ENCODE measurements around the gene MAP7D2.

DNA sequence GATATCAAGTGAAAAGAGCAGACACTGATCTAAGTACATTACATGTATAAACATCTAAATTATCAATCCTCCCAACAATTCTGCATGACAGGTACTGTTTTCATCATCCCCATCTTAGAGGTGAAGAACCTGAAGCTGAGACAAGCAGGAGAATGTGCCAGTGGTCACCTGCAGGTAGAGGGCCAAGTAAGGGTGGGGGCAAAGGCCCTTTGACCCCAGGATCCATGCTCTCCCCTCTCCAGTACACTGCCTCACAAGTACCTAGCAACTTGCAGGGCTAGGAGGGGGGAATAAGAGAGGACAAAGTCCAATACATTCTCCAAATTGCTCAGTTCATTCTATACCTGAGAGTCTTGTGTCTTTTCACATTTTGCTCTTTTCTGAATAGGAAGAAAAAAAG, 8.3 kb upstream of the MAP7D2 start:
- TF ChIP-seq, protein P1, sequence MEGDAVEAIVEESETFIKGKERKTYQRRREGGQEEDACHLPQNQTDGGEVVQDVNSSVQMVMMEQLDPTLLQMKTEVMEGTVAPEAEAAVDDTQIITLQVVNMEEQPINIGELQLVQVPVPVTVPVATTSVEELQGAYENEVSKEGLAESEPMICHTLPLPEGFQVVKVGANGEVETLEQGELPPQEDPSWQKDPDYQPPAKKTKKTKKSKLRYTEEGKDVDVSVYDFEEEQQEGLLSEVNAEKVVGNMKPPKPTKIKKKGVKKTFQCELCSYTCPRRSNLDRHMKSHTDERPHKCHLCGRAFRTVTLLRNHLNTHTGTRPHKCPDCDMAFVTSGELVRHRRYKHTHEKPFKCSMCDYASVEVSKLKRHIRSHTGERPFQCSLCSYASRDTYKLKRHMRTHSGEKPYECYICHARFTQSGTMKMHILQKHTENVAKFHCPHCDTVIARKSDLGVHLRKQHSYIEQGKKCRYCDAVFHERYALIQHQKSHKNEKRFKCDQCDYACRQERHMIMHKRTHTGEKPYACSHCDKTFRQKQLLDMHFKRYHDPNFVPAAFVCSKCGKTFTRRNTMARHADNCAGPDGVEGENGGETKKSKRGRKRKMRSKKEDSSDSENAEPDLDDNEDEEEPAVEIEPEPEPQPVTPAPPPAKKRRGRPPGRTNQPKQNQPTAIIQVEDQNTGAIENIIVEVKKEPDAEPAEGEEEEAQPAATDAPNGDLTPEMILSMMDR (IDR thresholded peaks at IDR 0.05; ENCODE audit: poor library complexity) = no peak
- no peak for TF ChIP-seq EZH2phosphoT487 (IDR thresholded peaks at IDR 0.05; ENCODE audit: low read depth, severe bottlenecking, unreplicated experiment)

Measured in hepatocyte (in vitro differentiated cells).